22Rv1 (cell line): ENCODE data around the gene SMPD4.
A peak's percentile ranks its signal among the peaks of the same experiment; 100 is the strongest.
"Not testable (repeated sequence)": the region's sequence is repeated elsewhere in the genome, so short reads cannot be mapped to it uniquely, and the experiment has no call there.

ENCODE experiments used
- H3K27ac ChIP-seq: fragments of 450-650 bp; 2 replicates; pipeline ENCODE4 v1.5.1; 2017
- CTCF ChIP-seq: fragments of 450-650 bp; IDR thresholded peaks from 2 replicates; pipeline ENCODE4 v1.5.1; 2017; ENCODE audit warnings: mild to moderate bottlenecking
- ZFX ChIP-seq: fragments of 450-650 bp; IDR thresholded peaks from 2 replicates; pipeline ENCODE4 v1.6.1; 2017; ENCODE audit warnings: antibody characterized with exemption, borderline replicate concordance

Gene SMPD4

DNA sequence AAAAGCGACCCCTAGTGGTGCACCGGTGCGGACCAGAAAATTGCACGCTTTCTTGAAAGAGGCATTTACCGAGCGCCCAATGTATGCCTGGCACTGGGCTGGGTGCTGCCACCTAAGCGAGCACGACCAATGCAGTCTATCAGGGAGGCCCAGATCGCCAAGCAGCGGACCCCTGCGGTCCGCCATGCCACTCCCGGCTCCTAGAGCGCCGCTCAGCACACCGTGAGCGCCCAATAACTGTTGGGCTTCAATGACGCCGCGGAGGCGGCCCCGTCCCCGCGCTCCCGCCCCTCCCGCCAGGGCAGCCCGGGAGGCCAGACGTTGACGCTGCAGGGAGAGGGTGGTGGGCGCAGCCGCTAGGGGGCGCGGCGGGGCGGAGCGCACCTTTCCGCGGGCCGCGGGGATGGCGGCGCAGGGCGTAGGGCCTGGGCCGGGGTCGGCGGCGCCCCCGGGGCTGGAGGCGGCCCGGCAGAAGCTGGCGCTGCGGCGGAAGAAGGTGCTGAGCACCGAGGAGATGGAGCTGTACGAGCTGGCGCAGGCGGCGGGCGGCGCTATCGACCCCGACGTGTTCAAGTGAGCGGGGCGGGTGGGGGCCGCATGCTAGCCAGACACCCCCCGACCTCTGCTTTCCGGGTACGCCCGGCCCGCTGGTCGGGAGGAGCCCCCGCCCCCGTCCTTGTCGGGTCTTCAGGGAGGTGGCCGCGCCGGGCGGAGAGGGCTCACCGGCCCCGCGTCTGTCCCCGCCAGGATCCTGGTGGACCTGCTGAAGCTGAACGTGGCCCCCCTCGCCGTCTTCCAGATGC lies 679 bp upstream of the SMPD4 start, which contains the start of gene MZT2B:
TSS of gene MZT2B (plus strand) at position 383 of the 803 bp plus-strand sequence. CDS start at position 404, 21 bp downstream.
- TF ChIP-seq CTCF = peak; percentile 73
- peak within 1 kb of the TSS; percentile 69 for H3K27ac ChIP-seq

DNA sequence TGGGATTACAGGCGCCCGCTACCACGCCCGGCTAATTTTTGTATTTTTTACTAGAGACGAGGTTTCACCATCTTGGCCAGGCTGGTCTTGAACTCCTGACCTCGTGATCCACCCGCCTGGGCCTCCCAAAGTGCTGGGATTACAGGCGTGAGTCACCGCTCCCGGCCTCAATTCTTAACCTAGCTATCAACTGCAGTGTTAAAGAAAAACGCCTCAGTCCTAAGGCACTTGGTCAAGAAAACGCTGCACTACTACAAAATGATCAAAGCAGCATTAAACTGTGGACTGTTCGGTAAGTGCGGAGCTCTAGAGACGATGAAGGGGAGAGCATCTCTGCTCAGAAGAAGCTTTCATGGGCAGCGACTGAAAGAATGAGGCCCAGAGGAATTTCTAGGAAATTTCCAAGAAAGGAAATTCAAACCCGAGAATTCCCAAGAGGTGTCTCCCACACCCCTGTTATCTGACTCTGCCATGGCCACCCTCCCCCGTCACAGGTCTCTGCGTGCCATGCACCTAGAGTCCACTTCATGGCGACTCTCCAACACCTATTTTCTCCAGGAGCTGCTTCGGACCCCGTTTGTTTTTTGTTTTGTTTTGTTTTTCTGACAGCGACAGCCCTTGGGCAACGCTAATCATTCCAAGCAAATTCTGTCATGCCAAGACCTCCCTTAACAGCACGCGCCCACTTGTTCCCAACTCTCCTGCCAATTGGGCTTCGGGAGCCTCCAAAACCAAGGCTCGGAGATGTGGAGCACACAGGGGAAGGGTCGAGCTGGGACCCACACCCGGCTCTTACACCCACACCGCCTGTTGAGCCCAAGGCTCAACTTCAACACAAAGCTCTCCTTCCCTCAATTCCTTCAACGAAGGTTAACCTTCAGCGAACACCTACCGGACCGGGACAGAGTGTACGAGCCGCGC lies 738 bp downstream of the SMPD4 start:
- peak overlapping the region; percentile 69 for H3K27ac ChIP-seq

- H3K27ac ChIP-seq = not testable (repeated sequence)
These were observed 6.5 kb downstream of the SMPD4 start for GRCh38 chr2:130174866-130175265.

- no peak for TF ChIP-seq ZFX
- TF ChIP-seq CTCF = no peak
- no peak overlapping the region for H3K27ac ChIP-seq
These were observed 11.5 kb downstream of the SMPD4 start for GRCh38 chr2:130169896-130170295.

DNA sequence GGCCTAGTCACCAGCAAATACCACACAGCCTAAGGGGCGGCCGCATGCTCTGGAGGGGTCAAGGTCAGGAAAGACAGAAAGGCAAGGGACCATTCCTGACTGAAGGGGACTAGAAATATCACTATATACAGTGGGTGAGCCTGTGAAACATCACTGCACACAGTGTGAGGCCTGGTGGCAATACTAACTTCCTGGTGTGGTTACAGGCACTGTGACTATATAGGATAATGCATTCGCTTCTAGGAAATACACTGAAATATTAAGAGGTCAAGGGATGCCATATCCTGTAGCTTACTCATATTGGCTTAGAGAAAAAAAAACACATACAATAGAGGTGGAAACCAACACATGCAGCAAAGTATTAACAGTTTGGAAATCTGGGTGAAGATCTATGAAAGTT lies 12.2 kb downstream of the SMPD4 start:
- not testable (repeated sequence) for H3K27ac ChIP-seq

DNA sequence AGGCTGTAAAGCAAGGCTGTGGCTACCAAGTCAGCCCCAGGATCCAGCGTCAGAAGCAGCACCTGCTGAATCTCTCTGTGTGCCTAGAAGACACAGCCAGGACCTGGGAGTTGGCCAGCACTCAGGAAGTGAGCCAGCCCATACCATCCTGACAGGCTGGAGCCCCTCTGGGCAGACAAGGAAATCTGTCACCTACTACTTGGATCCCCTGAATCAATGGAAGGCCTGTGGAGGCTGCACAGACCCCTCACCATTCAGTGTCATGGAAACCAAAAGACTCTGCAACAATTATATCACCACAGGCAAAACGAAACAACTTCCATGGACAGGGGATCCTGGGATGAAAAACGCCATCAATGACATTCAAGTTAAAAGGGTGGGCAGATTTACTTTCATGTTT lies 14.8 kb downstream of the SMPD4 start:
- not testable (repeated sequence) for H3K27ac ChIP-seq

- no peak for TF ChIP-seq ZFX
- no peak for TF ChIP-seq CTCF
- no peak overlapping the region for H3K27ac ChIP-seq
These were observed 15.9 kb downstream of the SMPD4 start for GRCh38 chr2:130165293-130166016.

GRCh38 chr2:130162968-130163367 lies 18.4 kb downstream of the SMPD4 start:
- H3K27ac ChIP-seq = no peak overlapping the region
- TF ChIP-seq CTCF (no peak), ZFX (no peak)

GRCh38 chr2:130162486-130162885 lies 18.9 kb downstream of the SMPD4 start:
- H3K27ac ChIP-seq = not testable (repeated sequence)

DNA sequence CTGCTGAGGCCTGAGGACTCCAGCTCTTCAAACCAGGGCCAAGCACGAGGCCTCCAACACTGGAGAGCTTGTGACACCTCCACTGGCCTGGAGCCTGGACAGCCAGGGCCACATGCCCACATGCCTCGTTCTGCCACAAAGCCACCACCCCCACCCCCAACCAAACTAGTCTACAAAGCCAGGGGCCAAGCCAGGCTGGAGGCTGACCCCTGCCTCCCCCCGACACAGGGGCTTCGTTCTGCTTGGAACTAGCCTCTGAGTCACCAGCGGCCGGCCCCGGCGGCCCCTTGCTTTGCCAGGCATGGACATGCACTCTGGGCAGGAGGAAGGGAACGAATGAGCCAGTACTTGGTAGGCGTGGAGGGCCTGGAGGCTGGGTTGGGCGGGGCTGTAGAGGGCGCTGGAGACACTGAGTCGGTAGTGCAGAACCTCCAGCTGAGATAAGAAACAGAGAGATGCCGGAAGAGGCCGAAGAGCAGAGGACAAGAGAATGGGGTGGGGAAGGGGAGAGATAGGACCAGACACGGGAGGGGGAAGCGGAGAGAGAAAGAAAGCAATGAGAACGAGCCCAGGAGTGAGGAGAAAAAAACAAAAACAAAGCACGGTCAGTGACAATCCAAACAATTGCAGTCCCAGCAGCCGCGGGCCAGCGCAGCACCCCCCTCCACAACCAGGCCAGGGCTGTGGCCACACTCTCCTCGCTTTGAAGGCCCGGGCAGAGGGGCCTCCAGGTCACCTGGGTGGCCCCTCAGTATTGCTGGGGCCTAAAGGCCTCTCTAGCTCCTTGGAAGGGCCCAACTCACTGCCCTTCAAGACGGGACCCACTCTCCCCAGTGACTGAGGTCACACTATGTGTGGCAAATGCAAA lies 20.3 kb downstream of the SMPD4 start:
- H3K27ac ChIP-seq = not testable (repeated sequence)
